ENCODE results near the gene DCC.

DCC gene

GRCh38 chr18:52898485-52899058, 558.6 kb downstream of the DCC start:
- no peak for DNase-seq (ENCODE audit: low read depth in 1 of 2, low spot score in 1 of 2)

DNA sequence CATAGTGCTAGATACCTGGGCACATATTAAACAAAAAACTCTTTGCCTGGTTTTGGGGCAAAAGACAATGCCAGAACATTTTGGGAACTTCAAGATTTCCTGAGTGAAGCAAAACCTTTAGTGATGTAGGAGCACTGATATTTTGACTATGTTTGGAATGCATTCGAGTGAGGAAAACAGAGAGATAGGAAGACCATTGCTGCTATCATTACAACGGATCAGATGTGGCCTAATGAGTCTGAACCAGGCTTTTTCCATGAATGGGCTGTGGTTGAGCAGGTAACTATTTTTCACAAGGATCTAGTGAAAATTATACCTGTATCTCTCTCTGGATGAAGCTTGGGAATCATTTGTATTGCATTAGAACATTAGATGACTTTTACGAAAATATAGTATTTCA, 562.2 kb downstream of the DCC start:
- DNase-seq (ENCODE audit: low read depth in 1 of 2, low spot score in 1 of 2), result no peak

GRCh38 chr18:52903857-52904256, 563.9 kb downstream of the DCC start:
- DNase-seq (ENCODE audit: low read depth in 1 of 2, low spot score in 1 of 2), result no peak

DNA sequence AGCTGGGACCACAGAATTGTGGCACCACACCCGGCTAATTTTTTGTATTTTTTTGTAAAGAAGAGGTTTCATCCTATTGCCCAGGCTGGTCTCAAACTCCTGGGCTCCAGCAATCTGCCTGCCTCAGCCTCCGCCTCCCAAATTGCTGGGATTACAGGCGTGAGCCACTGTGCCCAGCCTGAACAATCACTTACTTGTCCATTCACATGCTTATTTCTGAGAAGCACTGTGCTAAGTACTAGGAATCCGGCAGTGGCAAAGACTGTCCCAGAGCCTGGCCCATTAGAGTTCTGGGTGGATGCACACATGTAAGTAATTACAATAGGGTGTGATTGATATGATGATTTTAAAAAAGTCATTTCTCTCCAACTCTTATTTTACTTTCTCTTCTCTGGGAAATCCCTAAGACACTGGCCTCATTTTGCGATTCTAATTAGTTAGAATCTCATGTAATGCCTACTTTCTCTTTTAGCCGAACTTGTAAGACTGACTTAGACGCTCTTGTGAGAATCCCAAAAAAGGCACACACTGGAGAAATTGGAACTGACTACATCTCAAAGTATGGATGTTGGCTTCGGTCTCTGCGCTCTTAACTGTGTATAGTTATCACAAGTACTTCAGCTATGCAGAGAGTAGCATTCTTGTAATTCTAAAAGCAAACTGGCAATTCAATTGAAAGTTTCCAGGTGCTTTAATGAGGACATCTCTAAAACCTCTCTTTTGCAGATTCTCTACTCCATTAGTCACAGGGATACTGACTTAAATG, 567.7 kb downstream of the DCC start:
- no peak for DNase-seq (ENCODE audit: low read depth in 1 of 2, low spot score in 1 of 2)

GRCh38 chr18:52914148-52914547, 574.2 kb downstream of the DCC start:
- DNase-seq (ENCODE audit: low read depth in 1 of 2, low spot score in 1 of 2), result no peak

- no peak for DNase-seq (ENCODE audit: low read depth in 1 of 2, low spot score in 1 of 2)
Observed at GRCh38 chr18:52920665-52921064, 580.7 kb downstream of the DCC start.

DNA sequence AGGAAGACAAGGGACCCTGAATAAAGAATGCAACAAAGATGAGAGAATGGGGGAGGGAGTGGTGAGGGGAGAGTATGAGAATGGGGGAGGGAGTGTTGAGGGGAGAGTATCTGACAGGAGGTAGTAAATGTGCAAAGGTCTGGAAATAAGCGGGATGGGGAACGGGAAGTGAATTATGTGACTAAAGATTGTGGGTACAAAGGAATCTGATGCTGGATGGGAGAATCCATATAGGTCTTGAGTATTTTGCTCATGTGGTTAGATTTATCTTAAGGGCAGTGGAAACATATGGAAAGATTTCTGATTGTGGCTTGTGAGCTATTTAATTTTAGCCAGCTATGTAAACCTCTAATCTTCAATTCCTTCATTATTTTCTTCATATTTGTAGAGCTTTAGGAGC, 593.4 kb downstream of the DCC start:
- DNase-seq (ENCODE audit: low read depth in 1 of 2, low spot score in 1 of 2), result no peak

GRCh38 chr18:52936931-52937330, 596.9 kb downstream of the DCC start:
- DNase-seq (ENCODE audit: low read depth in 1 of 2, low spot score in 1 of 2), result no peak

GRCh38 chr18:52937840-52938239, 597.8 kb downstream of the DCC start:
- no peak for DNase-seq (ENCODE audit: low read depth in 1 of 2, low spot score in 1 of 2)

- no peak for DNase-seq (ENCODE audit: low read depth in 1 of 2, low spot score in 1 of 2)
Observed at GRCh38 chr18:52945552-52945951, 605.6 kb downstream of the DCC start.

DNA sequence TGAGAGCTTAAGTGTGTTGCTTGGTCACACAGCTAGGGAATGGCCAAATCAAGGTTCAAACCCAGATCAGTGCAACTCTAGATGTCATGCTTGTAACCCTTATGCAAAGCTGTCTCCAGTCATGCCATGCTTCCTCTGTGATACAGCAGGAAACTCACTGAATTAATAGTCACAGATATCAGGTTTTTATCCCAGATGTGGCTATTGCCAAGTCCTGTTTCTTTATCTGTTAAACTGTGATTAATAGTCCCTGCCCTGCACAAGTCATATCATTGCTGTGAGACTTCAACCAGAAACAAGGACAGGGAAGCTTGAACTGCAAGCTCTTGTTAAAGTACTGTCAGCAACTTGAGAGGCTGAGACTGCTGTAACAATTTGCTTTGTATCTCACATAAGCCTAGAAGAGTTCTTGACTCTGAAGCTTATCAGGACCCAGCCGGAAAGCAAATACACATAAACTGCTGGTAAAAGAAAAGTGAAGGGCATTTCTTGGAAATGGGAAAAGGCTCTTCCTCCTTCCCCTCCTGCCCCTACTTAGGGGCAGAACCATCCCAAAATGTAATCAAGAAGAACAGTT, 609.0 kb downstream of the DCC start:
- DNase-seq (ENCODE audit: low read depth in 1 of 2, low spot score in 1 of 2), result no peak

DNA sequence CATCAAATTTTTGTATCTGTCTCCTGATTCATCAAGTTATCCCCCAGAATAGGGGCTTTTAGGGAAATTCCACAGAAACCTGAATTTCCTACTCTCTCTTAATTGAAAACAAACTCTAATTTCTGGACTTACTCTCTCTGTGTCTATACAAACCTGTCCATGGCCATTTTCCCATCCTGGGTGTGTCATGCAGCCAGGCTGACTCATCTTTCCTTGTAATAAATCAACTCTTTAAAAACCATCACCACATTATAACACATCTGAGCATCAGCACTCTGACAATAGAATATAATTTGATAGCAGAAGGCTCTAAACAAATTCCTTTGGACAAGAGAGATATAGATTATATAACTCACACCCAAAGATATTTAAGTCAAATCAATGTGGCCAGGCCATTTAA, 610.2 kb downstream of the DCC start:
- no peak for DNase-seq (ENCODE audit: low read depth in 1 of 2, low spot score in 1 of 2)

GRCh38 chr18:52953387-52953786, 613.4 kb downstream of the DCC start:
- no peak for DNase-seq (ENCODE audit: low read depth in 1 of 2, low spot score in 1 of 2)

DNA sequence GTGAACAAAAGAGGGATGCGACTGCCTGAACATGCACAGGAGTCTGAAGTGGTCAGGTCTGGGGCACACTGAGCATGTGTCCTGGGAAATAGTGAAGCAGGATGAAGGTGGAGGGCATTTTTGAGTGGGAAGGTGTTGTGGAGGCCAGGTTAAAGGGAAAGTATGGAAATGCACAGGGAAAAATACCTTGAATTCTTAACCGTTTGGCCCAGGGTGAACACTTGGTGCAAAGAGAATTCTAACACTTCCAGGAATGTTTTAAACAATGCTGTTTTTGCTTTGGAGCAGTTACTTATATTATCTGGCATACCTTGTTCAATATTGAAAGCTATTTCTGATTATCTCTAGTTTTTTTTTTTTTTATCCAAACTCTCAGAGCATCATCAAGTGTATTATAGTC, 623.5 kb downstream of the DCC start:
- DNase-seq (ENCODE audit: low read depth in 1 of 2, low spot score in 1 of 2), result no peak

DNA sequence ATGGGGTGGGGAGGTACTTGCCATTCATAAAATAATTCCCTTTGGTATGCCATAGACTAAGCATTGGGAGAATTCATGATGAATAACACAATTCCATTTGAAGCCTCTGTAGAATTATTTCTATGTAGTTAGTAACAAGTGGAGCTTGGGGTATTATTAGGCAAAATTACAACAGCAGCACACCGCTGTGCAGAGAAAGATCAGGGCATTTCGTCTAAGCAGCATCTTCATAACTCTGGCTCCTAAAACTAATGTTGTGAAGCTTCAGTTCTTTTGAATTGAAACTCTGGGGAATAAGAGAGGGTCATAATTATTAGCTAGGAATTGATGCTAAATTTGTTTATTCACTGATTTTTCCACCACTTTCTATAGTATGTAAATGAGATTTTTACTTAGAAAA, 630.7 kb downstream of the DCC start:
- DNase-seq (ENCODE audit: low read depth in 1 of 2, low spot score in 1 of 2), result no peak

- DNase-seq (ENCODE audit: low read depth in 1 of 2, low spot score in 1 of 2), result no peak
Observed at GRCh38 chr18:52971097-52971496, 631.1 kb downstream of the DCC start.

GRCh38 chr18:52979892-52980291, 639.9 kb downstream of the DCC start:
- no peak for DNase-seq (ENCODE audit: low read depth in 1 of 2, low spot score in 1 of 2)

DNA sequence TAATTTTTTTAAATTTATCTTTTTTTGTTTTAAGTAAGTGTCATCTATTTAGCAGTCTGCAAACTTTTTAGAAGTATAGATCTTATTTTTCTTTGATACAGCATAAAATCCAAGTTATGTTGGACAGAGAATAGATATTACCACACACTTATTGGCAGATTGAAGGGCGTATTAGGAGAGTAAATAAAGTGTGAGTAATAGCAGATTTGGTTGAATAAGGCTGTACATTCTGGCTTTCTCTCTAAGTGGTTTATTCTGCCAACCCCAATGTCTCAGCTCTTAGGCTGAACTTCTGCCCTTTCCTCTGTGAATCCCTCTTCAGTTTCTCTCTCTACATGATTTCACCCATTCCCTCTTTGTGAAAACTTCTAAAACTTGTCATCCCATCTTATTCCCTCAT, 651.2 kb downstream of the DCC start:
- no peak for DNase-seq (ENCODE audit: low read depth in 1 of 2, low spot score in 1 of 2)

GRCh38 chr18:52992041-52992440, 652.0 kb downstream of the DCC start:
- DNase-seq (ENCODE audit: low read depth in 1 of 2, low spot score in 1 of 2), result no peak

DNA sequence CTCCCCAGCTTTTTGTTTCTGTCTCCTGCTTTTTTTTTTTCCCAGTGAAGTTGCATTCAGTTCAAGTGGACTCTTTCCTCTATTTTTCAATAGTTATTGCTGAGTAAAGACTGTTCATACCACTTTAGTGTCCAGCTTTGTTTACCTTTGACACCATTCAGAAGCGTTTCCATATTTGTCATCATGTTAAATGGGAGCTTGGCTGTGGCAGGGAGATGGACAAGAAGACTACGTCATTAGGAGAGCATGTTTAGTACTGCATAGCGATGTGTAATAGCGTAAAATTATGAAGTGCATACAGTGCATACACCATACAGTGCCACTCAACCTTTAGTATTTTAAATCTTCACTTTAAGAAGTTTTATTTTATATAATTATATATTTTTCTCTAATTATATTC, 655.9 kb downstream of the DCC start:
- no peak for DNase-seq (ENCODE audit: low read depth in 1 of 2, low spot score in 1 of 2)

DNA sequence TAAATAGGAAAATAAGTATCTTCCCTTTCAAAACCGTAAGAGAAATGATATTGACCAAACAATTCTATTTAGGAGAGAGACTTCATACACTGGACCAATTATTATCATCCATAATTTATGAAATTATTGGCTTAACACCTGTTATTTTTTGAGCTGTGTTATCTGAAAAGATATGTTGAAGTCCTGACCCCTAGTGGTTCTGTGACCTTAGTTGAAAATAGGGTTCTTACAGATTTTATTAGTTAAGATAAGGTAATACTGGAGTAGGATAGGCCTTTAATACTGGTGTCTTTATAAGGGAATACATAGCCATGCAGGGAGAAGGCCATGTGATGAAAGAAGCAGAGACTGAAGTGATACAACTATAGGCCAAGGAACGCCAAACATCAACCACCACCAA, 659.6 kb downstream of the DCC start:
- no peak for DNase-seq (ENCODE audit: low read depth in 1 of 2, low spot score in 1 of 2)

GRCh38 chr18:53004798-53005197, 664.8 kb downstream of the DCC start:
- no peak for DNase-seq (ENCODE audit: low read depth in 1 of 2, low spot score in 1 of 2)

GRCh38 chr18:53018791-53019190, 678.8 kb downstream of the DCC start:
- DNase-seq (ENCODE audit: low read depth in 1 of 2, low spot score in 1 of 2), result no peak
